NCI-H128 (cell line): ENCODE data around the gene GNB1.
"Not testable (repeated sequence)": the region's sequence is repeated elsewhere in the genome, so short reads cannot be mapped to it uniquely, and the experiment has no call there.

ENCODE experiments used
- DNase-seq: peaks from one replicate; lab custom pipeline; 2025; ENCODE audit not compliant: unreplicated experiment; lab: John Stamatoyannopoulos, UW

GNB1 gene

DNA sequence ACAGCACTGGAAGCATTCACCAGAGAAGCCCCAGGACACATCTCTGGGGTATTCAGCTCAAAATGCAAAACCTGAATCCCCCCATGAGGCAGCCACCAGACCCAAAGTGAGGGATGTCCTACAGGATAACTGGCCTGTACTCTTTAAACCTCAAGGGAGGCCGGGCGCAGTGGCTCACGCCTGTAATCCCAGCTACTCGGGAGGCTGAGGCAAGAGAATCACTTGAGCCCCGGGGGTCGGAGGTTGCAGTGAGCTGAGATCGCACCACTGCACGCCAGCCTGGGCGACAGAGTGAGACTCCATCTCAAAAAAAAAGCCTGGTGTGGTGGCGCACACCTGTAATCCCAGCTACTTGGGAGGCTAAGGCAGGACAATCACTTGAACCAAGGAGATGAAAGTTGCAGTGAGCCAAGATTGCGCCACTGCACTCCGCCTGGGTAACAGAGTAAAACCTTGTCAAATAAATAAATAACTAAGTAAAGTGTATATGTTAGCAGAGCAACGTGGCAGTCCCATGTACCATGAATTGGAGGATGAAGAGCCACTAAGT is 29.1 kb downstream of the GNB1 start:
- DNase-seq, result not testable (repeated sequence)

DNA sequence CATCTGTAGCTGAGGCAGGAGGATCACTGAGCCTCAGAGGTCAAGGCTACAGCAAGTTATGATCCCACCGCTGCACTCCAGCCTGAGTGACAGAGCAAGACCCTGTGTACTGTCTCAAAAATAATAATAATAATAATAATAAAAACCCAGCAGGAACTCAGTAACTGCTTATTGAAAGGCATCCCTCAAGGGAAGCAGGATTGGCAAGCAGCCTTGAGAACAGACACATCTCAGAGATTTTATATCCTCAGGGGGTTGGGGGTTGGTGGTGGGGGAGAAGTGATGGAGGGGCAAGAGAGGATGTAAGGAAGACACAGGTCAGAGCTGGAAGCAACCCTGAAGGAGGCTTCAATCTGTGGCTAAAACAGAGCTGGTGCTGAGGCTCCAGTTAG is 29.6 kb downstream of the GNB1 start:
- DNase-seq, result no peak

DNA sequence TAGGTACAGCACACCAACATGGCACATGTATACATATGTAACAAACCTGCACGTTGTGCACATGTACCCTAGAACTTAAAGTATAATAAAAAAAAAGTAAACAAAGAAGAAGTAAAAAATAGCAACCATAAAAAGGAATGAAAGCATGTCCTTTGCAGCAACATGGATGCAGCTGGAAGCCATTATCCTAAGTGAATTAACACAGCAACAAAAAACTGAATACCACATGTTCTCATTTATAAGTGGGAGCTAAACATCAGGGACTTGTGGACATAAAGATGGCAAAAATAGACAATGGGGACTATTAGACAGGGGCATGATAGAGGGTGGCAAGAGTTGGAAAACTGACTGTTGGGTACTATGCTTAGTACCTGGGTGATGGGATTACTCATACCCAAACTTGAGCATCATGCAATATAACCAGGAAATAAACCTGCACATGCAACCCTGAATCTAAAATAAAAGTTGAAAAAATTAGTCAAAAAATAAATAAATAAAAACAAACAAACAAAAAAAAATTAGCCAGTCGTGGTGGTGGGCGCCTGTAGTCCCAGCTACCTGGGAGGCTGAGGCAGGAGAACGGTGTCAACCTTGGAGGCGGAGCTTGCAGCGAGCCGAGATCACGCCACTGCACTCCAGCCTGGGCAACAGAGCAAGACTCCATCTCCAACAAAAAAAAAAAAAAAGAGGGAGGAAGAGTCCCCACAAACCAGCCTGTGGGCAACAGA is 30.8 kb downstream of the GNB1 start:
- not testable (repeated sequence) for DNase-seq

DNA sequence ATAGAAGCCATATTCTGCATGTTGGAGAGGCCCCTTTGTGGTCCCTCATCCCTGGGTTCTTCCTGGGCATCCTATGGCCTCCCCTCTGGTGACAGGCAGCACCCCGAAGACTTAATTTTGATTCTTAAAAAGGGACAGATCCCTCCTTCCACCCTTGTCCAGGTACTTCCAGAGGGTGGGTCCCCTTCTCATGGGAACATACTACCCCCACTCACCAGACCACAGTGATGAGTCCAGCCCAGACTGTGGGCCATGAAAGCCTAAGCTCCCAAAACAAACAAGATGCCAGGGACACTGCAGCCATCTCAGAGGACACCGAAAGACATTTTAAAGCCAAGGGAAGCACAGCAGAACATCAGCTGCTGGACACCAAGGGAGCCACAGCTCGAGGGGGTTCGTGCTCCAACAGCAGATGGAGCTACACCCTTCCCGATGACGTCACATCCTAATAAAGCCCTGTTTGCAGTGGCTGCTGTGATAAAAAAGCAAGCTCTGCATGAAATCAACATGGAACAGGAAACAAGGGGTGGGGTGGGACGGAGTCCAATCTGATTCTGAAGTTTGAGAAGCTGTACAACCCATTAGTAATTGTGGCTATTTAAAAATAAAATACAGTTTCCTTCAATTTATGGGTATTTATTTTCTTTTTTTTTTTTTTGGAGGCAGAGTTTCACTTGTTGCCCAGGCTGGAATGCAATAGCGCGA is 32.4 kb downstream of the GNB1 start:
- DNase-seq, result no peak

DNA sequence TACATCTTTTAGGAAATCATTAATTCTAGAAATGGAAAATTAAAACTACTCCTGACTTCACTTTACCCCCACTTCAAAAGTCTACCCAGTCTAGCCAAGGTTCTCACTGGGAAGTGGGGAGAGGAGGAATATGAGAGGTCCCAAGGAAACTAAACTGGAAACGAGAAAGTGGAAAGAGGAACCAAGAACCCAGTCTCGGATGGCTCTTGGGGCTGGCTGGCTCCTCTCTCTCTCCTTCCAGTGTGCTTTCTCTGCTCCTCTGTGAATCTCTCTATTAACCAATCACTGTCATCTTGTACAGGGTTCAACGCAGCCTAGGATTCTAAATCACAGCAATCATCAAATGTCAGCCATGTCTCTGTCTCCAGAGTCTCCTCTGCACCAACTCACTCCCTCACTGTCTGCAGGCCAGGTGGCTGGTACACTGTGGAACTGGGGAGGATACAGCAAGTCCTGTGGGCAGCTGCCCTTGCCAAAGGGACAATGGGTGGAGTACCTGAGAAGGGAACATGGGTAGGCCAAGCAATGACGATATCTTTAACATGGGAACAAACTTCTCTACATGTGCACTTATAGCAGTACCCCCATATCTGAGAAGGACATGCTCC is 33.7 kb downstream of the GNB1 start:
- DNase-seq, result no peak

DNA sequence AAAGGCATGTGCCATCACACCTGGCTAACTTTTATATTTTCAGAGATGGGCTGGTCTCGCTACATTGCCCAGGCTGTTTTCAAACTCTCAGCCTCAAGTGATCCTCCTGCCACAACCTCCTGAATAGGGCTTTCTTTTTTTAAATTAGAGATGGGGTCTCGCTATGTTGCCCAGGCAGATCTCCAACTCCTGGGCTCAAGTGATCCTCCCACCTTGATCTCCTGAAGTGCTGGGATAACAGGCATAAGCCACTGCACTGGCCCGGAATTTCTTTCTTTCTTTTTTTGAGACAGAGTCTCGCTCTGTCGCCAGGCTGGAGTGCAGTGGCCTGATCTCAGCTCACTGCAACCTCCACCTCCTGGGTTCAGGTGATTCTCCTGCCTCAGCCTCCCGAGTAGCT is 34.7 kb downstream of the GNB1 start:
- DNase-seq, result not testable (repeated sequence)

DNA sequence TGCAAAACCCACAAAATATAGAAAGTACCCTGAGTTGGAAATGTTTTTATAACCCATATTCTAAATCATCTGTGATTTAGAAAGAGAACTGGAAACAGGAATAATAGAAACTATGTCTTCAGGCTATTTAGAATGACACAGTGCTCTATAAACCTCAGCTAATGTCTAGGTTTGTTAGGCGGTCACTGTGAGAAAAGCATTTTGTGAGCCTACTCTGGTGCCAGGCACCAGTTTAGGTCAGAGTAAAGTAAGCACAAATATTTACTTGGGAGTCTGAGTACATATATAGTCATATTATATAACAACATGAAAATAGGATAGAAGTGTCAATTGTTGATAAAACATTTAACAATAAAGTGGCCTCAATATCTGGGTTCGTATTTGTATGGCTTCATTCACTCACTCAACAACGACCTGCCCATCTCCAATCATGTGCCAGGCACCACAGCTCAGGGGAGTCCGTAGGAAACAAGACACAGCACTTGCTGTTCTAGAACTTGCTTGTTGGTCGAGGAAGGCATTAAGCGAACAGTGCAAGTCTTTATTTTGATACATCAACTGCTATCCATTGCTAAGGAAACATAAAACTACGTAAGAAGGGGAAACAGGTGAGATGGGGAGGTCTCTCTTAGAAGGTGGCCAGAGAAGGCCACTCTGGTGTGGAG is 37.2 kb downstream of the GNB1 start:
- no peak for DNase-seq

DNA sequence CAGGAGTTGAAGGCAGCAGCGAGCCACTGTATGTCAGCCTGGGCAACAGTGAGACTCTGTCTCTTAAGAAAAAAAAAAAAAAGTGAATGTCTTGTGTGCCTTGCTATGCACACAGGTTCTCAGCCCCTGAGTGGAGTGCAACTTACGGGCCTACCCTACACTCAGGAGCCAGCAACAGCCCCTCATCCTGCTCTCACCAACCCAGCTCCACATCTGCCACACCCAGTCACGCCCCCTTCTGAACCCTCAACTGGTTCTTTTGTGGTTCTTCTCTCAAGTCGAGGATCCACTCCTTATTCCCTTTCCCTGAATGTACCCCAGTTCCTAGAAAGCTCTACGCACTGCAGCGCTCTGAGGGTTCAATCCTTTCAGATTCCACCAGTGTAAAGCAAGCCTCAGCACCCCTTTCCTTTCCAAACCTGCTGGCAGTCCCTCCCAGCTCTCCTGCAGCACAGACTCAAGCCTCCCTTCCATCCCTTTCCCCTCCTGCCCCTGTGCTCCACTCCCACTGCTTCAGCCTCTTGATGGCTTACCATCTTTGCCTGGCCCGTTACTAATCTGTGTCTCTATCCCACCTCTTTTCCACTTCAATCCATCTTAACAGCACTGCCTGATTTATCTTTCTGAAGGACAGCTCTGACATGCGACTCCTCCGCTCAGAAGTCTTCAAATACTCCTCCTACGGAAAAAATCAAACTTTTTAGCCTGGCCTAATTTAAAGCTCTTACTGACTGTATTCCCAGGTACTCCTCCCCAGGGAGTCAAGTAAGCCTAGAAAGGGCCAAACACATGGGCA is 38.1 kb downstream of the GNB1 start:
- DNase-seq, result no peak

DNA sequence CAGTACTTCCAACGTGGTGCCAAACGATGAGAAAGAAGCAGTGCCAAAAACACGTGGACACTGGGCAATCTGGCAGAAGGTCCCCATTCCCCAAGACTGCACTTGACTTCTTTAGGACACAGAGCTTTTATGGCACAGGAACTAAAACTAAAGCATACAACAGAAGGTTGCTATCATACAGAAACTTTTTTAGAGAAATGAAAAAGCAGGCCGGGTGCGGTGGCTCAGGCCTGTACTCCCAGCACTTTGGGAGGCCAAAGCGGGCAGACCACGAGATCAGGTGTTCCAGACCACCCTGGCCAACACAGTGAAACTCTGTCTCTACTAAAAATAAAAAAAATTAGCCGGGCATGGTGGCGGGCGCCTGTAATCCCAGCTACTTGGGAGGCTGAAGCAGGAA is 43.0 kb downstream of the GNB1 start:
- DNase-seq, result no peak

DNA sequence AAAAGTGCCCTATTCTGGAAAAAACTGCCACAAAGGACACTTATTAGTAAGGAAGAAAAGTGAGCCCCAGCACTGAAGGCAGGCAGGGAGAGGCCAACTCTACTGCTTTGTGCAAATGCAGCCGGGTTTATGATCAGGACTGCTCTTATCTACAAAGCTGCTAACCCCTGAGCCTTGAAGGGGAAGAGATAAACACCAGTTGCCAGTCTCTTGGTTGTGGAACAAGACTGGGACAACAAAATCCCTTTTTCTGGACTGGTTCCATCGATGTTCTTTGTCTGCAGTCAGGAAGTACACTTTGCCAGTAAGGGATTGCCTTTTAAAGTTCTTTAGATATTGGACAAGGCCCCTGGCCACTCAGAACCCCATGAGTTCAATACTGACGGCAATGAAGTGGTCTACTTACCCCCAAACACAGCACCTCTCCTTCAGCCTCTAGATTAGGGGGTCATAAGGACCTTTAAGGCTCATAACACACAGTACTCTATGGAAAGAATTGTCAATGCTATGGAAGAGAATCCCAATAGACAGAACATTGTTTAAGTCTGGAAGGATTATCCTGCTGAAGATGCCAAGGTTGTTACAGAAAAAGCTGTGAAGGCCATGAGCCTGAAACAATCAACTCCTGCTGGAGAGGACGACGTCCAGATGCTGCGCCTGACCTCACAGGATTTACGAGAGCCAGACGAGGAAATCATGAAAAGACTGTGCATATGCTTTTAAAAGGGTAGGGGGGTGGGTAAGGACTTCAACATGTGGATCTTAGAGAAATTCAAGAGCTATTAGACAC is 43.6 kb downstream of the GNB1 start:
- DNase-seq, result no peak

DNA sequence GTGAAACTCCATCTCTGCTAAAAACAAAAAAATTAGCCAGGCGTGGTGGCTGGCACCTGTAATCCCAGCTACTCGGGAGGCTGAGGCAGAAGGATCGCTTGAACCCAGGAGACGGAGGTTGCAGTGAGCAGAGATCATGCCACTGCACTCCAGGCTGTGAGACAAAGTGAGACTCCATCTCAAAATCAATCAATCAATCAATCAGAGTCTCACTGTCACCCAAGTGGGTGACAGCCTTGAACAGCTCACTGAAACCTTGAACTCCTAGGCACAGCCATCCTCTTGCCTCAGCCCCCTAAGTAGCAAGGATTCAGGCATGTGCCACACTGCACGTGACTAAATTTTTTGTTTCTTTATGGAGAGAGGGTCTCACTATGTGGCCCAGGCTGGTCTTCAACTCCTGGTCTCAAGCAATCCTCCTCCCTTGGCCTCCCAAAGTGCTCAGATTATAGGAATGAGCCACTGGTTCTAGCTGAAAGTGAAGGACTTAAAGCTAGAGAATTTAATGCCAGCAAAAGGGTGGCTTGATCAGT is 44.4 kb downstream of the GNB1 start:
- DNase-seq, result no peak

DNA sequence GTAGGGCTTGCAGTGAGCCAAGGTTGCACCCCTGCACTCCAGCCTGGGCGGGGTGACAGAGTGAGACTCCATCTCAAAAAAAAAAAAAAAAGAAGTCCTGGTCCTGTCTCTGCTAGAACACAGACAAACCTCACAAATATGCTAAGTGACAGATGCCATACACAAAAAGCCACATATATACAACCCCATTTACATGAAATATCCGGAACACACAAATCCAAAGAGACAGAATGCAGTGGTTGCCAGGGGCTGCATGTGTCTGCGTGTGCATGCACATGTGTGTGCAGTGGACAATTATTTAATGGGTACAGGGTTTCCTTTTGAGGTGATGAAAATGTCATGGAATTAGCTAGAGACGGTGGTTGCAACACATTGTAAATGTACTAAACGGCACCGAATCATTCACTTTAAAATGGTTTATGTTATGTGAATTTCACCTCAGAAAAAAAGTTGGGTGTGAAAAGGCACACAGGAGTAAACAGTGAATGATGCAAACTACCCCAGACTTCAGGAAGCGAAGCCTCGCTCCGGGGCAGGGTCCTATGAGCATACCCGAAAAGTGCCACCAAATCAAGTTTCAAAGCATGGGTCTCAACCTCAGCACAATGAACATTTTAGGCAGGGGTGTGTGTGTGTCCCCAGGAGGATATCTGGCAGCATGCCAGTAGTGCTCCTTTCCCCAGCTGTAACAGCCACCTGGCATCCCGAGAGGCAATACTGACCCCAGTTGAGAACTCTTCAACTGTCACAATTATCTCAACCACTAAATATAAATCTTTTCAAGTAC is 48.3 kb downstream of the GNB1 start:
- DNase-seq, result peak; percentile 64

DNA sequence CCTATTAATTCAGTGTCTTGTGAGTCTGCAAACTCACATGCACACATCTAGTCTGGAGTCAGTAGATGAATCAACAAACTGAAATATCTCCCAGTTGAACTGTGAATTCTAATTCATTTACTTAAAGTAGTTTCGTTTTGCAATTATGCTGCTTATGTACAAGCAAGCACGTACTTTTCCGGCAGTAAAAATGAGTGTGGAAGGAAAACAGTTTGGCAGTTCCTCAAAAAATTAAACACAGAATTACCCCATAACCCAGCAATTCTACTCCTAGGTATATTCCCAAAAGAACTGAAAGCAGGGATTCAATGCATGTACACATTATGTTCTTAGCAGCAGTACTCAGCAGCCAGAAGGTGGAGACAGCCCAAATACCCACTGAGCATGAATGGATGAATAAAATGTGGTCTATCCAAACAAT is 49.3 kb downstream of the GNB1 start:
- no peak for DNase-seq

DNA sequence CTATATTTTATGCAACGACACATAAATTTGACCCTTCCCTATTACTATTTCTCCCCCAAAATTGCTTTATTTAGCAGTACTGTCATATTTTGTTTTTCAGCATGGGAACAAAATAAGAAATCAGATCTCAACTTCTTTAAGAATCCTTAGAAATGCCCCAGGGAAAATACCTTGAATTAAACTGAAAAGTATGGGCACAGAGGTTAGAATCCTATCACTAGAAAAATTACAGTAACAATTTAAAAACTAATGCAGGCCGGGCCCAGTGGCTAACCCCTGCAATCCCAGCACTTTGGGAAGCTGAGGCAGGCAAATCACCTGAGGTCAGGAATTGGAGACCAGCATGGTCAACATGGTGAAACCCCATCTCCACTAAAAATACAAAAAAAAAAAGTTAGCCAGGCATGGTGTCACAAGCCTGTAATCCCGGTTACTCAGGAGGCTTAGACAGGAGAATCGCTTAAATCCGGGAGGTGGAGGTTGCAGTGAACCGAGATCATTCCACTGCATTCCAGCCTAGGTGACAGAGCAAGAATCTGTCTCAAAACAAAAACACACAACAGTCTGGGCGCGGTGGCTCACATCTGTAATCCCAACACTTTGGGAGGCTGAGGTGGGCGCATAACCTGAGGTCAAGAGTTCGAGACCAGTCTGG is 51.4 kb downstream of the GNB1 start:
- DNase-seq, result no peak

DNA sequence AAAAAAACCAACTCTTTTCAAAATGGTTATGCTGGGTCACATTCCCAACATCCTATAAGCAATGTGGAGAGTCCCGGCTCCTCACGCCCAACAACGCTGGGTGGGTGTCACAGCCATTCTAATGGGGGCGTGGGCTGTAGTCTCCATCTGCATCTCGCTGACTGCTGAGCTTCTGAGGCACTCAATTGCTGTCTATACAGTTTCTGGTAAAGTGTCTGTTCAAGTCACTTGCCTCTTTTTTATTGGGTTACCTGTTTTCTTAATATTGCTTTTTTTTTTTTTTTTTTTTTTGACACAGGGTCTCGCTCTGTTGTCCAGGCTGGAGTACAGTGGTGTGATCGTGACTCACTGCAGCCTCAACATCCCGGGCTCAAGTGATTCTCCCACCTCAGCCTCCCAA is 54.8 kb downstream of the GNB1 start:
- no peak for DNase-seq

DNA sequence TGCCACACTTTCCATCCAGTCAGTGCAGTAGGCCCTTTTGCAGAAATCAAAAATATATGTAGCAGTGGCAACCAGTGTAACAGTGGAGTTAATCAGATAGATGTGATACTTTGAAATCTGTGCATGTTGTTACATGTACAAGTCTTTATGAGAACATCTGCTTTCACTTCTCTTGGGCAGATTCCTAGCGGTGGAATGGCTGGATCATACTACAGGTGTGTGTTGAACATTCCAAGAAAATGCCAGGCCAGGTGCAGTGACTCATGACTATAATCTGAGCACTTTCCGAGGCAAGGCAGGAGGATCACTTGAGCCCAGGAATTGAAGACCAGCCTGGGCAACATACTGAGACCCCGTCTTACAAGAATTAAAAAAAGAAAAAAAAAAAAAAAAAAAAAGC is 55.3 kb downstream of the GNB1 start:
- DNase-seq, result no peak

DNA sequence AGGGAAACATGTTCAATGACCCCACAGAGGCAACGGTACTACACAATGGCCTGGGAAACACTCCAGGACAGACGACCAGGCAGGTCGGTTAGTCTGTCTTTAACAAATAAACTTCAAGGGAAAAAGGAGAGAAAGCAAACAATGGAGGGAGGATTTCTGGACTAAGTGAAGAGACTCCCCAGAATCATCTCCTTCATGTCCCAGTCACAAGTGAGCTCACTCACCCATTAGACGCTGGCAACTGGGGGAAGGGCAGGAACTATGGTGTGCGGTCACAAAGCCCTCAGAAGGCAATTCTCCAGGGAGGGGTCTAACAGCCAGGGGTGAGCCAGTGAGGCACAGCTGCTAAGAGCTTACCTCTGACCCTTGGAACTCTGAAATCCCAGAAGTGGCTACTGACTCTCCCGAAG is 57.0 kb downstream of the GNB1 start:
- DNase-seq, result no peak

DNA sequence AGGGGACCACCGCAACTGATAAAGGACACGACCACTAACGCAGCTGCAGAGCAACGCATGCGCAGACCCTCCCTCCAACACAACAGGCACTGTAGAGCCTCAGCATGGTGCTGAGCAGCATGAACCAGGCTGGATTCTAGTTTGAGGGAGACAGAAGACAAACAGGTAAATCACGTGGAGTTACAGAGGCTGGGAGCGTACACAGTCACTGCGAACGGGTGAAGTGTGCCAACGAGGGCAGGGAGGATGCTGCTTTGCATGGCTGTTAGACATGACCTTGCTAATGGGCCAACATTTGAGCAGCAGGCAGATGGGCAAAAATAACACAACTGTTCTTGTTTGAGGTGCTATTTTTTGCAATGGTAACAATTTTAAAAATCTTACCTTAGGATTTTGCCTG is 57.4 kb downstream of the GNB1 start:
- no peak for DNase-seq
